Coronary artery (tissue), 2 donors: ENCODE results near the gene MTF1.

Experiments
- DNase-seq: peaks from one replicate; pipeline ENCODE4 v3.0.0-alpha.2; 2017; ENCODE audit warnings: low spot score
- H3K27ac ChIP-seq, 2 donors: fragments of 200-600 bp; sonication (generic); one replicate each; pipeline ENCODE4 v1.5.1; 2016 to 2019
- H3K4me3 ChIP-seq: fragments of 200-600 bp; sonication (generic); 2 replicates; pipeline ENCODE4 v1.5.1; 2016; ENCODE audit warnings: mild to moderate bottlenecking, moderate library complexity
- CTCF ChIP-seq: fragments of 200-600 bp; sonication (generic); IDR thresholded peaks from one replicate; pipeline ENCODE4 v1.5.1; 2019; ENCODE audit warnings: antibody characterized with exemption

MTF1 gene

GRCh38 chr1:37802439-37802838, 57.0 kb downstream of the MTF1 start:
- no peak for TF ChIP-seq CTCF

GRCh38 chr1:37797750-37798345, 61.5 kb downstream of the MTF1 start:
- no peak for DNase-seq

More at GRCh38 chr1:37802439-37802838, 57.0 kb downstream of the MTF1 start:
- DNase-seq = no peak
- Histone ChIP-seq H3K27ac (no peak overlapping the region), H3K4me3 (no peak overlapping the region)

GRCh38 chr1:37795340-37796125, 63.9 kb downstream of the MTF1 start:
- TF ChIP-seq CTCF = no peak
- no peak overlapping the region for H3K4me3 ChIP-seq
- DNase-seq = no peak
- no peak overlapping the region for H3K27ac ChIP-seq

More at GRCh38 chr1:37797750-37798345, 61.5 kb downstream of the MTF1 start:
- no peak overlapping the region for H3K4me3 ChIP-seq
- TF ChIP-seq CTCF = no peak
- no peak overlapping the region for H3K27ac ChIP-seq

GRCh38 chr1:37794372-37795339, 64.7 kb downstream of the MTF1 start:
- no peak for DNase-seq
- Histone ChIP-seq H3K4me3 (peak overlapping the region; percentile 76), H3K27ac (no peak overlapping the region)
- no peak for TF ChIP-seq CTCF

- DNase-seq = no peak
- H3K4me3 ChIP-seq = peak within 1 kb of the TSS; percentile 76
- H3K27ac ChIP-seq = no peak within 1 kb of the TSS
- TF ChIP-seq CTCF = no peak
These were observed 65.5 kb downstream of the MTF1 start, which contains the start of gene MANEAL for GRCh38 chr1:37793773-37794371. TSS of gene MANEAL (plus strand) at chr1:37793847. CDS start at chr1:37794183, 336 bp downstream.

- Histone ChIP-seq H3K27ac (no peak overlapping the region), H3K4me3 (peak overlapping the region; percentile 76)
- DNase-seq = no peak
- TF ChIP-seq CTCF = no peak
These were observed 66.3 kb downstream of the MTF1 start for GRCh38 chr1:37792943-37793686.
